Heart left ventricle (tissue), 16 donors: ENCODE data around the gene P2RX1. TPM values are rescaled to one million over a fixed set of nuclear protein-coding genes. Genes with fewer than 3 reads are reported as not detected.

ENCODE experiments used
- ATAC-seq, 4 donors: fragments of 200-7000 bp; cut with Tn5 transposase; one replicate each; pipeline ENCODE4 v1.9.1; 2020 to 2022; ENCODE audit warnings: moderate library complexity in 4 of 4, mild to moderate bottlenecking in 3 of 4, moderate number of reproducible peaks in 1 of 4
- DNase-seq, 5 donors: peaks; one replicate each; pipeline ENCODE4 v3.0.0-alpha.2; 2020
- H3K27ac ChIP-seq, 12 donors: fragments of 200-600 bp; sonication (generic) in 4 of 12; one replicate each; pipeline versions ENCODE4 v1.5.0 to v1.8.0; 2016 to 2022; ENCODE audit warnings: mild to moderate bottlenecking in 2 of 12
- H3K27me3 ChIP-seq, 9 donors: fragments of 200-600 bp; sonication (generic) in 2 of 9; one replicate each; pipeline versions ENCODE4 v1.5.1 to v1.8.0; 2016 to 2022; ENCODE audit warnings: mild to moderate bottlenecking in 3 of 9
- H3K36me3 ChIP-seq, 9 donors: fragments of 200-600 bp; sonication (generic) in 2 of 9; one replicate each; pipeline versions ENCODE4 v1.5.0 to v1.8.0; 2018 to 2022; ENCODE audit warnings: mild to moderate bottlenecking in 2 of 9
- H3K4me1 ChIP-seq, 12 donors: fragments of 200-600 bp; sonication (generic) in 4 of 12; one replicate each; pipeline versions ENCODE4 v1.5.0 to v1.8.0; 2016 to 2022; ENCODE audit warnings: mild to moderate bottlenecking in 3 of 12
- H3K4me3 ChIP-seq, 12 donors: fragments of 200-600 bp; sonication (generic) in 4 of 12; one replicate each; pipeline versions ENCODE4 v1.5.0 to v1.8.0; 2017 to 2022; ENCODE audit warnings: mild to moderate bottlenecking in 9 of 12, moderate library complexity in 4 of 12
- H3K9me3 ChIP-seq, 12 donors: fragments of 200-600 bp; sonication (generic) in 4 of 12; one replicate each; pipeline versions ENCODE4 v1.5.0 to v1.8.0; 2016 to 2022; ENCODE audit warnings: mild to moderate bottlenecking in 1 of 12
- CTCF ChIP-seq, 12 donors: fragments of 200-600 bp; sonication (generic) in 4 of 12; IDR thresholded peaks; one replicate each; pipeline versions ENCODE4 v1.5.0 to v1.8.0; 2018 to 2022; ENCODE audit warnings: antibody characterized with exemption in 12 of 12, mild to moderate bottlenecking in 5 of 12
- POLR2A ChIP-seq, 2 donors: fragments of 450-650 bp; IDR thresholded peaks; one replicate each; pipeline ENCODE4 v1.6.1; 2017; ENCODE audit warnings: antibody characterized with exemption in 2 of 2, mild to moderate bottlenecking in 2 of 2, moderate library complexity in 2 of 2
- WGBS, 4 donors: extraction: QIAGEN DNeasy Blood & Tissue Kit in 2 of 4; methylation state at CpG; one replicate each; pipeline versions ENCODE4 v1.1.5 to v1.1.7; 2013 to 2018; 5-methylcytosine and 5-hydroxymethylcytosine counted together
- intact Hi-C, 10 donors: fragments of 100-400 bp; cut with DNase I; formaldehyde crosslinking; loops; one replicate each; pipeline versions ENCODE4 v1.11.1 to v1.14.2; 2022
- polyA plus RNA-seq, 2 donors: library from polyadenylated mRNA; stranded (reverse); fragments of 200-250 nt; gene quantifications; one replicate each; pipeline ENCODE4 v1.2.3, GENCODE V29; 2013
- total RNA-seq, 9 donors: library from RNA; depleted of rRNA in 2 of 9; stranded (reverse); fragments of >200 nt in 2 of 9; fragmentation: NEBNext Ultra II Directional in 3 of 9; extraction: Animal tissue kit (Norgen Biotek cat#: 25700) in 3 of 9; gene quantifications; one replicate each; pipeline versions ENCODE4 v1.1.0 to v1.2.4, GENCODE V29; 2016 to 2023
- donor health status: ischemic (EF 13 %, LVEDD 7.1; RV severe dilation, severe dysfunction).
- donor health status: healthy with polysubstance abuse.
- donor health status: DM: no; HTN: yes; CAD: no.
- donor health status: DM: no; HTN: no; CAD: no.
- donor health status: ischemic (EF 25% LVEDD 6.9; RV normal size, moderate dysfunction).
- donor health status: ischemic (EF 25% LVEDD 5.7; RV mildly dilated, moderate dysfunction).
- donor health status: healthy.
- donor health status: DM: yes; HTN: yes; CAD: no.
- donor health status: ischemic (EF 35%, LVEDD 5.7; RV mildly dilated, moderate dysfunction).
- donor health status: nonischemic (EF 11% LVEDD 7.7; RV severe dilation, severe dysfunction).
- donor health status: DM: yes; HTN: yes; CAD: no.
- donor health status: PGD.
- donor health status: ischemic (EF 29% LVEDD 5.4; RV normal size, mild dysfunction).
- donor health status: nonischemic (EF 23%, LVEDD 6.1; RV moderate dilation, normal function).

Gene P2RX1
- total and polyA plus RNA-seq, 11 donors = 0.19 to 5.5 (median 0.52) TPM

DNA sequence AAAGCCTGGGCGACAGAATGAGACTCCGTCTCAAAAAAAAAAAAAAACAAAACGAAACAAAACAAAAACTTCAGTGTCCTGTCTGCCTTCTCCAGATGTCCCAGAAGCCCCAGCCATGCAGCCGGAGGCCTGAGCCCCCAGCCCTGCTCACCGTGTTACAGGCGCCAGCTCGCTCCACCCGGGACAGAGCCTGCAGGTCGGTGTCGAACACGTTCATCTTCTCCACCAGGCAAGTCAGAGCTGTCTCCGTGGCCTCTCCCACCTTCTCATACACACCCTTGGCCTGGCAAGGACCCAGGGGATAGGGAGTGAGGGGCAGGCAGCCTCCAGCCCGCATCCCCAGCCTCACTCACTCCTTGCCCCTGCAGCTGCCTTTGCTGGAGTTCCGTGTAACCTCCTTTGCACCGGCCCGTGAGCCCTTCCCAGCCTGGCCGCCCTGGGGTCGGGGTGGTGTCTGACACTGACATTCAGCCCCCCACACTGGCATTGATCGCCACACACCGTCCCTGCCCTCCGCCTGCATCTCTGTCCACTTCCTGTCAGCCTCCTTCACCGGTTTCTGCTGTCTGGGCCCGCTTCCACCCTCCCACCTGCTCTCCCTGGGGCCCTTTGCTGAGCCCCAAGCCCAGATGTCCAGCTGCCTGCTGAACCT is 27.1 kb upstream of the P2RX1 start:
- no peak overlapping the region for H3K27ac ChIP-seq
- H3K9me3 ChIP-seq = no peaks in the 10 kb centered on the region
- H3K4me1 ChIP-seq = peaks cover 0 to 21% (median 5%) of the 10 kb centered on the region in 12 donors
- intact Hi-C loops = no loop called here
- peak overlapping the region in 2 of 12 donors; percentile 41 to 42 for H3K4me3 ChIP-seq
- no peak for ATAC-seq
- no peak for TF ChIP-seq POLR2A (IDR thresholded peaks at IDR 0.05)
- TF ChIP-seq CTCF (IDR thresholded peaks at IDR 0.05) = no peak
- 84 to 88% (median 86%) methylated on average over 23 of the region's 23 CpGs for WGBS, 4 donors
- no peak for DNase-seq
- H3K27me3 ChIP-seq = no peaks in the 10 kb centered on the region
- peaks cover 0 to 62% (median 3%) of the 10 kb centered on the region in 9 donors for H3K36me3 ChIP-seq

DNA sequence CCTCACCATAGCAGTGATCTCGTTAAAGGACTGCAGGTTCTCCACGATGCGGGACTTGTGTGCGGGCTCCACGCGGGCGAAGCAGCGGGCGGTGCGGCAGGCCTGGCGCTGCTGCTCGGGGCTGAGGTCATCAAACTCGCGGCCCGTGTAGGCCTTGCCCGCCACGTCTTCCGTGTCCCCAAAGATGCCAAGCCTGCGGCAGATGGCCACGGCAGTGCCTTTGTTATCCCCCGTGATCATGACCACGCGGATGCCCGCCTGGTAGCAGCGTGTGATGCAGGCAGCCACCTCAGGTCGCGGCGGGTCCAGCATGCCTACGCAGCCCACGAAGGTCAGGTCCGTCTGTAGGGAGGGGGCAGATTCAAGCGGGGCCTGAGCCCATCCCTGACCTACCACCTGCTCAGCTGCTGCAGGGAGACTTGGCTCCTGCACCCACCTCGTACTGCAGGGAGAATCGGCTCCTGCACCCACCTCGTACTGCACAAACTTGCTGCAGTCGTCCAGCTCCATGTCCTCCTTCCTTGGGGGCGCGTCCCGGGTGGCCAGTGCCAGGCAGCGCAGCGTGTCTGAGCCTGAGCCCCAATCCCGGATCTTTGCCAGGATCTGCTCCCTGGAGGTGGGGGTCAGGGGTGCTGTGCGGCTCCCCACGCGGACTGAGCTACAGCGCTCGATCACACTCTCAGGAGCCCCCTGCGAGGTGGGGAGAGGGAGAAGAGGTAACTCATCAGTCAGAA is 24.9 kb upstream of the P2RX1 start:
- no peak for ATAC-seq
- Histone ChIP-seq H3K27me3 (no peaks in the 10 kb centered on the region), H3K36me3 (peaks cover 0 to 61% (median 6%) of the 10 kb centered on the region in 9 donors), H3K4me1 (peaks cover 0 to 21% (median 5%) of the 10 kb centered on the region in 12 donors), H3K9me3 (no peaks in the 10 kb centered on the region), H3K4me3 (no peak overlapping the region), H3K27ac (no peak overlapping the region)
- DNase-seq = no peak
- intact Hi-C loops = no loop called here
- WGBS, 4 donors = 93 to 97% (median 96%) methylated on average over 37 to 48 of the region's 48 CpGs
- TF ChIP-seq POLR2A (IDR thresholded peaks at IDR 0.05) = no peak
- no peak for TF ChIP-seq CTCF (IDR thresholded peaks at IDR 0.05)

- H3K4me1 ChIP-seq = peaks cover 0 to 6% (median 0%) of the 10 kb centered on the region in 12 donors
- WGBS, 4 donors = 96 to 99% (median 97%) methylated on average over 13 to 17 of the region's 17 CpGs
- no peak overlapping the region for H3K27ac ChIP-seq
- H3K36me3 ChIP-seq = peaks cover 0 to 51% (median 6%) of the 10 kb centered on the region in 9 donors
- H3K9me3 ChIP-seq = no peaks in the 10 kb centered on the region
- ATAC-seq (no peak), DNase-seq (no peak)
- intact Hi-C loops = loop anchor here in 4 of 10 donors (2.0 to 10.0 kb wide), 4 partner anchors 65 to 135 kb away; no protein-coding TSS in a partner anchor
- no peaks in the 10 kb centered on the region for H3K27me3 ChIP-seq
- no peak overlapping the region for H3K4me3 ChIP-seq
- TF ChIP-seq POLR2A (IDR thresholded peaks at IDR 0.05) (no peak), CTCF (IDR thresholded peaks at IDR 0.05) (no peak)
These were observed 21.1 kb upstream of the P2RX1 start for GRCh38 chr17:3937359-3937758.

DNA sequence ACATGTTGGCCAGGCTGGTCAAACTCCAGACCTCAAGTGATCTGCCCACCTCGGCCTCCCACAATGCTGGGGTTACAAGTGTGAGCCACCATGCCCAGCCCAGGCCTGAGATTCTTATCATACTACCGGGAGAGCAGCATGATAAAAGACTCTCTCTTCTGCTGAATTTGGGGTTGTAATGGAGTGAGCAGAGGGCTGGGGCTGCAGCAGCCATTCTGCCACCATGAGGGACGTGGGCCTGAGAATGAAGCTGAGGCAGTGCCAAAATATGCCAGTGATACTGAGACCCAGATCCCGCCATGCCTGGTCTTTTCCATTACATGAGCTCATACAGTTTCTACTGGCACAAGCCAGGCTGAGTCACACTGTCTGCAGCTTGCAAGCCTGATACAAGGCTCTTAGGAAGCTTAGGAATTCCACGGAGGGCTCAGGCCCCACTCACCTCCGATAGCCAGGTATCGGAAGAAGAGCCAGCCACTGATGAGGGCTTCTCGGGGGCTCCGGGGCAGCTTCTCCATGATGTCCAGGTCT is 19.6 kb upstream of the P2RX1 start:
- DNase-seq = no peak

More for the DNA sequence above, 19.6 kb upstream of the P2RX1 start:
- no peak overlapping the region for H3K27ac ChIP-seq
- 94 to 98% (median 97%) methylated on average over 5 to 9 of the region's 9 CpGs for WGBS, 4 donors
- H3K4me1 ChIP-seq = peaks cover 0 to 6% (median 0%) of the 10 kb centered on the region in 12 donors
- TF ChIP-seq POLR2A (IDR thresholded peaks at IDR 0.05) (no peak), CTCF (IDR thresholded peaks at IDR 0.05) (no peak)
- peak in 1 of 4 donors; percentile 23 for ATAC-seq
- H3K36me3 ChIP-seq = peaks cover 0 to 40% (median 6%) of the 10 kb centered on the region in 9 donors
- no peaks in the 10 kb centered on the region for H3K27me3 ChIP-seq
- no peaks in the 10 kb centered on the region for H3K9me3 ChIP-seq
- intact Hi-C loops = loop anchor here in 9 of 10 donors (1.0 to 10.0 kb wide), 6 partner anchors 67 to 136 kb away; no protein-coding TSS in a partner anchor
- no peak overlapping the region for H3K4me3 ChIP-seq
